HG03354 (cell line): ENCODE results near the gene MEAK7.

Experiments
- ATAC-seq: cut with Tn5 transposase; IDR thresholded peaks from one replicate; pipeline ENCODE4 v1.9.1; 2021; ENCODE audit warnings: mild to moderate bottlenecking; ENCODE audit not compliant: unreplicated experiment, poor library complexity, severe bottlenecking

Gene MEAK7

GRCh38 chr16:84498859-84499620, 5.4 kb downstream of the MEAK7 start:
- ATAC-seq = no peak

GRCh38 chr16:84498223-84498610, 6.2 kb downstream of the MEAK7 start:
- no peak for ATAC-seq

- no peak for ATAC-seq
Observed at GRCh38 chr16:84497418-84498222, 6.8 kb downstream of the MEAK7 start.

GRCh38 chr16:84496991-84497390, 7.5 kb downstream of the MEAK7 start:
- no peak for ATAC-seq

GRCh38 chr16:84495506-84495905, 9.0 kb downstream of the MEAK7 start:
- ATAC-seq = no peak

- no peak for ATAC-seq
Observed at GRCh38 chr16:84489131-84489530, 15.3 kb downstream of the MEAK7 start.

- no peak for ATAC-seq
Observed at GRCh38 chr16:84487358-84487757, 17.1 kb downstream of the MEAK7 start.

GRCh38 chr16:84486551-84487235, 17.8 kb downstream of the MEAK7 start:
- ATAC-seq = no peak

GRCh38 chr16:84486126-84486525, 18.3 kb downstream of the MEAK7 start:
- ATAC-seq = no peak

GRCh38 chr16:84485255-84486010, 19.0 kb downstream of the MEAK7 start:
- ATAC-seq = no peak

- ATAC-seq = no peak
Observed at GRCh38 chr16:84484579-84485254, 19.7 kb downstream of the MEAK7 start.

- ATAC-seq = no peak
Observed at GRCh38 chr16:84483882-84484565, 20.4 kb downstream of the MEAK7 start.

GRCh38 chr16:84482951-84483881, 21.2 kb downstream of the MEAK7 start:
- ATAC-seq = no peak

GRCh38 chr16:84482001-84482891, 22.2 kb downstream of the MEAK7 start:
- no peak for ATAC-seq

- no peak for ATAC-seq
Observed at GRCh38 chr16:84481051-84481735, 23.3 kb downstream of the MEAK7 start.

GRCh38 chr16:84479716-84480450, 24.6 kb downstream of the MEAK7 start:
- ATAC-seq = no peak
